T47D (cell line): ENCODE data around the gene ZNF431.
"Not testable (repeated sequence)": the region's sequence is repeated elsewhere in the genome, so short reads cannot be mapped to it uniquely, and the experiment has no call there.

Experiments used
- DNase-seq, 2 experiments: peaks; one replicate each; pipeline versions ENCODE4 v3.0.0 to v3.0.0-alpha.2; 2011 to 2012; ENCODE audit warnings: low read depth in 1 of 2, low spot score in 1 of 2
- JUND ChIP-seq: IDR thresholded peaks from 2 replicates; pipeline ENCODE4 v1.6.1; 2012; ENCODE audit warnings: low read depth
- in situ Hi-C: cut with HindIII; loops from 2 replicates; pipeline ENCODE4 v1.10.0; 2016; ENCODE audit warnings: low sequenced_read_pairs, low pct_unique_long_range_greater_than_20kb

Gene ZNF431

DNA sequence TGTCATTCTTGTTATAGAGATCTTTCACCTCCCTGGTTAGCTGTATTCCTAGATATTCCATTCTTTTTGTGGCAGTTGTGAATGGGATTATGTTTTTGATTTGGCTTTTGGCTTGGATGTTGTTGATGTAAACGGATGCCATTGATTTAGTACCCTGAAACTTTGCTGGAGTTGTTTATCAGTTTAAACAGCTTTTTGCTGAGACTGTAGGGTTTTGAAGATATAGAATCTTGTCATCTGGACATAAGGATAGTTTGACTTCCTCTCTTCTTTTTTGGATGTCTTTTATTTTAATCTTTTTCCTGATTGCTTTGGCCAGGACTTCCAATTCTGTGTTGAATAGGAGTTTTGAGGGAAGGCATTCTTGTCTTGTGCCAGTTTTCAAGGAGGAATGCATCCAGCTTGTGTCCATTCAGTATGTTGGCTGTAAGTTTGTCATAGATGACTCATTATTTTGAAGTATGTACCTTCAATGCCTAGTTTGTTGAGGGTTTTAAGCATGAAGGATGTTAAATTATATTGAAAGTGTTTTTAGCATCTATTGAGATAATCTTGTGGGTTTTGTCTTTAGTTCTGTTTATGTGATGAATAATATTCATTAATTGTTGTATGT is 16.8 kb downstream of the ZNF431 start:
- TF ChIP-seq JUND: no peak
- no peak for DNase-seq
- in situ Hi-C loops: no loop called here

GRCh38 chr19:21164541-21164940 is 22.7 kb downstream of the ZNF431 start:
- TF ChIP-seq JUND: no peak
- no peak for DNase-seq
- in situ Hi-C loops: no loop called here

DNA sequence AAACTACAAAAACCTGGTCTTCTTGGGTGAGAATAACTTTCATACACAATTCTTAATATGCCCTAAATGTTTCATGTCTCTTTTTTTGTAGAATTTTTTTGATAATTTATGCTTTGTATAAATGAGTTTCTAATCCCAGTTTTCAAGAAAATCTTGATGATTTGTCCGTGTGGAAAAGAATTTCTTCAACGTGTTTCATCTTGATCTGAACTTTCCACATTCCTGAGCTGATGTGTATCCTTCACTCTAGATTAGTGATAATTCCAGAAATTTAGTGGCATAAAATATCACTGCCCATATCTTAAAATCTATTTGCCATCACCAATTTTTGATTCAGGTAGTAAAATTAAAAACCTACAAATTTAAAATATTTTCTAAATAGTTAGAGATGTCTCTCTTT is 24.6 kb downstream of the ZNF431 start:
- no peak for TF ChIP-seq JUND
- in situ Hi-C loops: no loop called here
- DNase-seq: no peak

- in situ Hi-C loops: no loop called here
- no peak for TF ChIP-seq JUND
- no peak for DNase-seq
These were observed 55.9 kb downstream of the ZNF431 start for GRCh38 chr19:21197590-21198295.

DNA sequence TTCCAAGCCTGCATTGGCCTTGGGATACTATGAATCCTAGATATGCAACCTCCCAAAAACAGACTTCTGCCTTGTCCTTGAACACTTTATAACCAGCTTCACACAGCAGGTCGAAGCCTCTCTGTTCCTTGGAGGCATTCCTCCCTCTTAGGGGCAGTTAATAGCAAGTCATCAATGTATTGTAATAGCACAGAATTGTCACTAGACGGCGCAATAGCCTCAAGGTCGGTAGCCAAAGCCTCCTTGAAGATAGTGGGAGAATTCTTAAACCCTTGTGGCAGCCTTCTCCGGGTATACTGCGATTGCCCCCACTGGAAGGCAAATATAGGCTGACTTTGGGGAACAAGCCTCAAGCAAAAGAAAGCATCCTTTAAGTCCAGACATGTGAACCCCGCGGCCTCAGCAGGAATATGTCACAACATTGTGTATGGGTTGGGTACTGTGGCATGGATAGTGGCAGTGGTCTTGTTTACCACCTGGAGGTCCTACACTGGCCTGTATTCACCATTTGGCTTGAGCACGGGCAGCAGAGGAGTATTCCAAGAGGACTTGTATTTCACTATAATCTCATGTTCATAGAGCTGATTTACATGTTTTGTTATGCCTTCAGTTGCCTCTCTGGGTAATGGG is 61.1 kb downstream of the ZNF431 start:
- in situ Hi-C loops: no loop called here
- DNase-seq: peak; percentile 27 to 74
- no peak for TF ChIP-seq JUND

- DNase-seq: no peak
- no peak for TF ChIP-seq JUND
- in situ Hi-C loops: no loop called here
These were observed 68.3 kb downstream of the ZNF431 start for GRCh38 chr19:21210037-21210621.

DNA sequence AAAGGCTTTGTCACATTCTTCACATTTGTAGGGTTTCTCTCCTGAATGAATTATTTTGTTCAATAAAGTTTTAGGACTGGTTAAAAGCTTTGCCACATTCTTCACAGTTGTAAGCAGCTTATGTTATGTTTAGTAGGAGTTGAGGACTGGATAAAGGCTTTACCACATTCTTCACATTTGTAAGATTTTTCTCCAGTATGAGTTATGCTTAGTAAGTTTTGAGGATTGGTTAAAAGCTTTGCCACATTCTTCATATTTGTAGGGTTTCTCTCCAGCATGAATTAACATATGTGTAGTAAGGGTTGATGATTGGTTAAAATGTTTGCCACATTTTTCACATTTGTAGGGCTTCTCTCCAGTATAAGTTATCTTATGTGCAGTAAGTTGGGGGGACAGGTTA is 79.9 kb downstream of the ZNF431 start:
- TF ChIP-seq JUND: no peak
- DNase-seq: no peak
- in situ Hi-C loops: no loop called here

DNA sequence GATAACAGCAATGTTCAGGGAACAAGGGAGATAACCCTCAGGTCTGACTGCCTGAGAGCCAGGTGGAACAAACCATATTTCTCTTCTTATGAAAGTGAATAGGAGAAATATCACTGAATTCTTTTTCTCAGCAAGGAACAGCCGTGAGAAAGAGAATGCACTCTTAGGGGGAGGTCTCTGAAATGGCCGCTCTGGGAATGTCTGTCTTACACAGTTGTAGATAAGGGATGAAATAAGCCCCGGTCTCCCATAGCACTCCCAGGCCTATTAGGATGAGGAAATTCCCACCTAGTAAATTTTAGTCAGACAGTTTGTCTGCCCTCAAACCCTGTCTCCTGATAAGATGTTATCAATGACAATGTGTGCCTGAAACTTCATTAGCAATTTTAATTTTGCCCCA is 88.1 kb downstream of the ZNF431 start:
- DNase-seq, in situ Hi-C loops: not testable (repeated sequence)

GRCh38 chr19:21233691-21234090 is 91.9 kb downstream of the ZNF431 start:
- no peak for TF ChIP-seq JUND
- peak in 1 of 2 experiments; percentile 16 for DNase-seq
- in situ Hi-C loops: no loop called here

DNA sequence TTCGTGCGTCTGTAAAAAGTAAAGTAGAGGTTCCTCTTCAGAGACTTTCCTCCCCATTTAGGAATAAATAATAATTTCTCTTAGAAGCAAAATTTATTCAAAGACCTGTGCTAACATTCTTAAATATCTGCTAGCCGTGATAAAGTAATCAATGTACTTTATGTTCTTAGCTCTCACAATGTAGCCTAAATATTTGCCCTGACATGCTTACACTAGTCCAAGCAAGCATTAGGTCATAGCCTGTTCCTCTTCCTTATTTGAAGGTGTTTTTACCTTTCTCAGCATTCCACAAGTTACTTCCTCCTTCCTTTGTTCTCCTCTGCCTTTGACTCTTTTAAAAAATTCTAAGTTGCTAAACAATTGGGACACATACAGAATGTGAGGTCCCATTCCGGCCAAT is 94.9 kb downstream of the ZNF431 start:
- not testable (repeated sequence) for DNase-seq

GRCh38 chr19:21238670-21239069 is 96.8 kb downstream of the ZNF431 start:
- in situ Hi-C loops: no loop called here
- DNase-seq: no peak
- TF ChIP-seq JUND: no peak

More for the DNA sequence above, 94.9 kb downstream of the ZNF431 start:
- in situ Hi-C loops: not testable (repeated sequence)
